Mesothelial cell of epicardium (in vitro differentiated cells): ENCODE measurements around the gene ESRRA. TPM values are rescaled to one million over a fixed set of nuclear protein-coding genes. Genes with fewer than 3 reads are reported as not detected.

Experiments used
- DNase-seq, 2 experiments: peaks; one replicate each; pipeline ENCODE4 v3.0.0; 2021; ENCODE audit warnings: low spot score in 2 of 2; ENCODE audit not compliant: unreplicated experiment in 2 of 2
- H3K27ac Mint-ChIP-seq: 2 replicates; pipeline ENCODE4 v1.8.0; 2021; ENCODE audit warnings: mixed read lengths
- H3K27me3 Mint-ChIP-seq: 2 replicates; pipeline ENCODE4 v1.8.0; 2021; ENCODE audit warnings: low read depth, mixed read lengths
- H3K36me3 Mint-ChIP-seq: 2 replicates; pipeline ENCODE4 v1.8.0; 2021; ENCODE audit warnings: mixed read lengths
- H3K4me1 Mint-ChIP-seq: 2 replicates; pipeline ENCODE4 v1.8.0; 2021; ENCODE audit warnings: mixed read lengths
- H3K4me3 Mint-ChIP-seq: 2 replicates; pipeline ENCODE4 v1.8.0; 2021; ENCODE audit warnings: mild to moderate bottlenecking, moderate library complexity, mixed read lengths
- H3K9me3 Mint-ChIP-seq: 2 replicates; pipeline ENCODE4 v1.8.0; 2021; ENCODE audit warnings: mixed read lengths
- CTCF ChIP-seq: fragments of 200-600 bp; sonication (generic); IDR thresholded peaks from one replicate; pipeline ENCODE4 v1.5.0; 2021; ENCODE audit warnings: antibody characterized with exemption; ENCODE audit not compliant: unreplicated experiment
- total RNA-seq: library from RNA; stranded (reverse); gene quantifications from 3 replicates; pipeline ENCODE4 v1.2.1, GENCODE V29; 2021

ESRRA gene
- total RNA-seq, 1 donor from 2014 or later: 26.6 TPM

DNA sequence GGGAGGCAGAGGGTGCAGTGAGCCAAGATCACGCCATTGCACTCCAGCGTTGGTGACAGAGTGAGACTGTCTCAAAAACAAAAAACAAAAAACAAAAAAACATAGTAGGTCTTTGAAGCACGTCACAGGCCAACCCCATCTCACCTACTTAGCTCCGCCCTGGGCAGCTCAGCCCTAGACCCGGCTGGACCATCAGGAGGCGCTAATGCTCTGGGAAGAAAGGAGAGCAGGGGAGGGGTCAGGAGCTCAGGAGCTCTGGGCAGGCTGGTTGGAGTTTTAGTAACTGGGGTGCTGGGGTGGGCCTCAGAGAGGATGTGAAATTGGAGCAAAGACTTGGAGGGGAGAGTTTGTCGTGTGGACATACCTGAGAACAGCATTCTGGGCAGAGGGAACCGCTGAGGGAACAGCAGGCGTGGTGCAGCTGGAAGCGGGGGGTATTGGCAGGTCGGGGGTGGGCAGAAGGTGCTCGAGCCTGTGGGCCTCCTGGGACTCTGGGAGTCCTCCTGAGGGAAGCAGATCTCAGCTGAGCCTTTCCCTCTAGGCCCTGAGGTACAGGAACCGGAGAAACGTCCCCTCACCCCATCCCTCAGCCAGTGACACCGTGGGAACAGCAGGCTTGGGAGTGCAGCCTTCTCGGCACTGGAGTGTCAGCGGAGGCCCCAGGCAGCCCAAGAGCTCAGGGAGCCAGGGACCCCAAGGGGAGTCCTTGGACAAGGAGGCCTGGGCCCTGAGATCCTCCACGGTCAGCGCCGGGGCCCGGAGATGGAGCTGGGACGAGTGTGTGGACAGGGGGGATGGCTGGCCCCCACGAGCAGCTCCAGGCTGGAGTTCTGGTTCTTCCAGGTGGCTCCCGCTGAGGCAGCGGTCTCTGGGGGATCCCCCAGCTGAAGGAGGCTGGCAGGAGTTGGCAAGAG, 51.4 kb downstream of the ESRRA start:
- TF ChIP-seq CTCF: no peak
- peaks cover under 1% of the 10 kb centered on the region for H3K36me3 Mint-ChIP-seq
- peaks cover 26% of the 10 kb centered on the region for H3K4me1 Mint-ChIP-seq
- no peak for DNase-seq
- H3K4me3 Mint-ChIP-seq: peak overlapping the region; percentile 50
- no peaks in the 10 kb centered on the region for H3K9me3 Mint-ChIP-seq
- peak overlapping the region; percentile 85 for H3K27ac Mint-ChIP-seq
- no peaks in the 10 kb centered on the region for H3K27me3 Mint-ChIP-seq

GRCh38 chr11:64357446-64357845, 52.1 kb downstream of the ESRRA start:
- H3K9me3 Mint-ChIP-seq: no peaks in the 10 kb centered on the region
- no peak for TF ChIP-seq CTCF
- no peak overlapping the region for H3K27ac Mint-ChIP-seq

GRCh38 chr11:64357904-64358535, 52.7 kb downstream of the ESRRA start:
- Mint-ChIP-seq H3K27ac (peak overlapping the region; percentile 59), H3K4me1 (peaks cover 26% of the 10 kb centered on the region), H3K36me3 (peaks cover 7% of the 10 kb centered on the region), H3K9me3 (no peaks in the 10 kb centered on the region), H3K4me3 (peak overlapping the region; percentile 55), H3K27me3 (no peaks in the 10 kb centered on the region)
- no peak for DNase-seq
- TF ChIP-seq CTCF: no peak

More at GRCh38 chr11:64357446-64357845, 52.1 kb downstream of the ESRRA start:
- Mint-ChIP-seq H3K4me1 (peaks cover 26% of the 10 kb centered on the region), H3K27me3 (no peaks in the 10 kb centered on the region), H3K4me3 (no peak overlapping the region), H3K36me3 (peaks cover 6% of the 10 kb centered on the region)
- DNase-seq: no peak

- H3K36me3 Mint-ChIP-seq: peaks cover 11% of the 10 kb centered on the region
- peak overlapping the region; percentile 59 for H3K27ac Mint-ChIP-seq
- no peak for DNase-seq
- no peaks in the 10 kb centered on the region for H3K9me3 Mint-ChIP-seq
- H3K4me1 Mint-ChIP-seq: peaks cover 26% of the 10 kb centered on the region
- H3K4me3 Mint-ChIP-seq: peak overlapping the region; percentile 55
- TF ChIP-seq CTCF: no peak
- no peaks in the 10 kb centered on the region for H3K27me3 Mint-ChIP-seq
Measured at GRCh38 chr11:64358536-64358906, 53.2 kb downstream of the ESRRA start.

- Mint-ChIP-seq H3K27me3 (no peaks in the 10 kb centered on the region), H3K27ac (peak within 1 kb of the TSS; percentile 78), H3K9me3 (no peaks in the 10 kb centered on the region), H3K4me3 (peak within 1 kb of the TSS; percentile 76), H3K36me3 (peaks cover 15% of the 10 kb centered on the region), H3K4me1 (peaks cover 26% of the 10 kb centered on the region)
- TF ChIP-seq CTCF: no peak
- DNase-seq: peak in 1 of 2 experiments; percentile 72
Measured at GRCh38 chr11:64358907-64359711, 53.8 kb downstream of the ESRRA start, which contains the start of gene RPS6KA4. Gene RPS6KA4 (plus strand): TSS chr11:64359162. CDS start chr11:64359236, 74 bp downstream.
